Activated T-helper 17 cell treated with anti-CD3 and anti-CD28 coated beads, Interleukin-2, amount 50 U/mL, for 72 hours (primary cell): ENCODE data around the gene TCF12. TPM values are rescaled to one million over a fixed set of nuclear protein-coding genes. Genes with fewer than 3 reads are reported as not detected.

ENCODE experiments used
- ATAC-seq: fragments of 150-1000 bp; cut with Tn5 transposase; replicated peaks from 2 replicates; pipeline ENCODE4 v1.10.0; 2021; ENCODE audit warnings: mild to moderate bottlenecking, moderate library complexity
- H3K27ac Mint-ChIP-seq: one replicate; pipeline ENCODE4 v1.8.0; 2022; ENCODE audit warnings: mixed read lengths
- H3K27me3 Mint-ChIP-seq: one replicate; pipeline ENCODE4 v1.8.0; 2022; ENCODE audit warnings: mixed read lengths
- H3K36me3 Mint-ChIP-seq: one replicate; pipeline ENCODE4 v1.8.0; 2022; ENCODE audit warnings: low read depth, mild to moderate bottlenecking, mixed read lengths
- H3K4me1 Mint-ChIP-seq: one replicate; pipeline ENCODE4 v1.8.0; 2022; ENCODE audit warnings: mixed read lengths
- H3K4me3 Mint-ChIP-seq: one replicate; pipeline ENCODE4 v1.8.0; 2022; ENCODE audit warnings: mild to moderate bottlenecking, mixed read lengths
- H3K9me3 Mint-ChIP-seq: one replicate; pipeline ENCODE4 v1.8.0; 2022; ENCODE audit warnings: mixed read lengths
- total RNA-seq, 2 donors: library from RNA; stranded (reverse); gene quantifications; one replicate each; pipeline ENCODE4 v1.2.3, GENCODE V29; 2022

TCF12 gene
- total RNA-seq, 2 donors from 2014 or later: 48.3 to 74.2 TPM

DNA sequence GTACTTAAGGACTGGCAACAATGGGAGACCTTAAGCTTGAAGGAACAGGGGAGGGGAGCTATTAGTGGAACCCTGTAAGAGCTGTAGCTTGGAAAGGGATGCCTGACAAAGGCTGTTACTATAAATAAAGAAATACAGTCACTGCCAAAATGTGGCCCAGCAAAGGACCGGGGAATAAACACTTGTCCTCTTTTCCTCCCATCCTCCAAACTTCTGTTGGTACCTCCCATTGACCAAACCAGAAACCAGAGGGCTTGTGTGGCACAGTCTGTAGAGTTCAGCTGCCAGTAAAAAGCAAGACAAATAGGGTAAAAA is 25.1 kb upstream of the TCF12 start:
- H3K36me3 Mint-ChIP-seq: no peaks in the 10 kb centered on the region
- peaks cover 4% of the 10 kb centered on the region for H3K9me3 Mint-ChIP-seq
- H3K27me3 Mint-ChIP-seq: peaks cover 4% of the 10 kb centered on the region
- no peak for ATAC-seq
- H3K4me3 Mint-ChIP-seq: no peak overlapping the region
- H3K4me1 Mint-ChIP-seq: no peaks in the 10 kb centered on the region
- no peak overlapping the region for H3K27ac Mint-ChIP-seq

DNA sequence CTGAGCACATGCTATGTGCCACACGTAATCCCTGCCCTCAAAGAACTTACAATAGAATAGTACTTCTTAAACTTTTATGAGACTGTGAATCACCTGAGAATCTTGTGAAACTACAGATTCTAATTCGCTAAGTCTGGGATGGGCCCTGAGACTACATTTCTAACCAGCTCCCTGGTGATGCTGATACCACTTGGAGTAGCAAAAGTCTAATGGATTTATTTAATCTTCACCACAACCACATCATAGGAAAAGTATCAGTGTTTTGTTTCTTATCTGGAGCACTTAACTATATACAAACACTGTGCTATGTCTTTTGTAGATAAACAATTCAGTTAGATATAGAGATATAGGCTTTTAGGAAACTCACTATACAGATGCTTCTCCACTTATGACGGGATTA is 23.8 kb upstream of the TCF12 start:
- H3K9me3 Mint-ChIP-seq: peaks cover 4% of the 10 kb centered on the region
- ATAC-seq: no peak

DNA sequence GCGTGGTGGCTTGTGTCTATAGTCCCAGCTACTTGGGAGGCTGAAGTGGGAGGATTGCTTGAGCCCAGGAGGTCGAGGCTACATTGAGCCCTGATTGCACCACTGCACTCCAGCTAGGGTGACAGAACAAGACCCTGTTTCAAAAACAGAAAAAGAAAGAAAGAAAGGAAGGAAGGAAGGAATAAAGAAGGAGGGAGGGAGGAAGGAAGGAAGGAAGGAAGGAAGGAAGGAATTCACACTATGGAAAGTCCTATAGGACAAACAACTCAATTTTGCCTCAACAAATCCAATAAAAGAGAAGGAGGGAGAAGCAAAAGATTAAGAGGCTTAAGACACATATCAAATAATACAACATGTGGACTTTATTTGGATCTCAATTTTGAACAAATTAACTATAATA is 16.5 kb upstream of the TCF12 start:
- Mint-ChIP-seq H3K4me3 (no peak overlapping the region), H3K4me1 (peaks cover 7% of the 10 kb centered on the region), H3K36me3 (no peaks in the 10 kb centered on the region), H3K27me3 (peaks cover 3% of the 10 kb centered on the region), H3K9me3 (peaks cover 4% of the 10 kb centered on the region), H3K27ac (no peak overlapping the region)
- no peak for ATAC-seq

More for the DNA sequence above, 23.8 kb upstream of the TCF12 start:
- H3K4me1 Mint-ChIP-seq: no peaks in the 10 kb centered on the region
- no peak overlapping the region for H3K4me3 Mint-ChIP-seq
- H3K27ac Mint-ChIP-seq: no peak overlapping the region
- H3K27me3 Mint-ChIP-seq: peaks cover 4% of the 10 kb centered on the region
- H3K36me3 Mint-ChIP-seq: no peaks in the 10 kb centered on the region

DNA sequence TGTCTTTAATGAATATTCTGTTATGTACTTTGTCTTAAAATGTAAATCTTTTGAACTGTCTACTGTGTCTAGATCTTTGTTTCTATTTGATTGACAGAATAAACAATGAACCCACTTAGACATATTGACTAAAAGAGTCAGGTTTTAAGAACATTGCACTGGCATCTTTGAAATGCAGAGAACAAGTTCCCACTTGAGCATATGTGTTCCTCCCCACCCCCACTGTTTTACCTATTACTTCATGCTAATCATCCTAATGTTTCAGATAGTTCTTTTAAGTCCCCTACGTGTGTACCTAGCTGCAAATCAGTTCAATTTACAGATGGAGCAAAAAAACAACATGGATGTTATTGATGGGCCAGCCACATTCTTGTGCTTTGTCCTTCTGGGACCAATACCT is 11.7 kb upstream of the TCF12 start:
- Mint-ChIP-seq H3K4me1 (peaks cover 9% of the 10 kb centered on the region), H3K27ac (no peak overlapping the region), H3K27me3 (no peaks in the 10 kb centered on the region), H3K9me3 (no peaks in the 10 kb centered on the region), H3K4me3 (peak overlapping the region; percentile 51), H3K36me3 (no peaks in the 10 kb centered on the region)
- ATAC-seq: no peak

DNA sequence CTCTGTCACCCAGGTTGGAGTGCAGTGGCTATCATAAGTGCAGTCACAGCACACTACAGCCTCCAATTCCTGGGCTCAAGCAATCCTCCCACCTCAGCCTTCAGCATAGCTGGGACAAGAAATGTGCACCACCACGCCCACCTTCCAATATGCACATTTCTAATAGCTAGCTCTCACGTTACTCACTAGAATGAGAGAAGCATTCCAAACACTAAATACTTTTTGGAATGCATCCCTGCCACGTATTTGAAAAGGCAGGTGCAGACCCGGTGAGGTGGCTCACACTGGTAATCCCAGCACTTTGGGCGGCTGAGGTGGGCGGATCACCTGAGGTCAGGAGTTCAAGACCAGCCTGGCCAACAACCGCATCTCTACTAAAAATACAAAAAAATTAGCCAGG is 7.6 kb upstream of the TCF12 start:
- Mint-ChIP-seq H3K4me1 (peaks cover 11% of the 10 kb centered on the region), H3K27ac (no peak overlapping the region), H3K4me3 (no peak overlapping the region)

DNA sequence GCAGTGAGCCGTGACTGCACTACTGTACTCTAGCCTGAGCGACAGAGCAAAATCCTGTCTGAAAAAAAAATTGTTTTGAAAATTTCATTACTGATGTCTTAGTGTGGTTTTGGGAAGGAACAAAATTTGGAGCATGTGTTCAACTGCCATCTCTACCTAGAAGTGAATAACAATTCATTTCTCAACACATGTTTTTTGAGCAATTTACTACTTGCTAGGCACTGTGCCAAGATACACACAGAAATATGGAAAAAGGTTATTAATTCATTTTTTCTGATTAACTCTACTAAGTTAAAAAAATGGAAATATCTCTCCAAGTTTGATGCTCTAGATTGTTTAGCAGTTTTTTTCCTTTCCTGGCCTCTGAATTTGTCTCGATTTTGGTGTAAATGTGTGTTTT is 5.2 kb upstream of the TCF12 start:
- H3K27ac Mint-ChIP-seq: no peak overlapping the region
- peaks cover 14% of the 10 kb centered on the region for H3K4me1 Mint-ChIP-seq
- ATAC-seq: no peak
- no peak overlapping the region for H3K4me3 Mint-ChIP-seq
- H3K36me3 Mint-ChIP-seq: no peaks in the 10 kb centered on the region
- H3K9me3 Mint-ChIP-seq: no peaks in the 10 kb centered on the region
- H3K27me3 Mint-ChIP-seq: no peaks in the 10 kb centered on the region

More for the DNA sequence above, 7.6 kb upstream of the TCF12 start:
- Mint-ChIP-seq H3K9me3 (no peaks in the 10 kb centered on the region), H3K36me3 (no peaks in the 10 kb centered on the region), H3K27me3 (no peaks in the 10 kb centered on the region)
- no peak for ATAC-seq

DNA sequence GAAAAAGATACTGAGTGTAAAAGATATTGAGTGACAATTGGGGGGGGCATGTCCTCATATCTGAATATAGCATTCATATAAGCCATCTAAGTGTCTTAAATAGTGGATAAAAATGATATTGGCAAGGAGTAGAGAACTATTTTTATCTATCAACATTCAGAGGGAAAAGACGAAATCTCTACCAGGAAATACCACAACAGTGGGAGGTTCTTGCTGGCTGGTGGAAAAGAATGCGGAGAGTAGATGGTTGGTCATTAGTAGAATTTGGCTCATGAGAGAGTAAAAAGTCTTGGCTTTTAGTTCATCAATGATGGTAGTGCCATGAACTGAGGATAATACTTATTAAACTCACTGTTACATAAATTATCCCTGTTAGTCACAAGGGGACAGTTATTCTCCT is 4.8 kb upstream of the TCF12 start:
- peaks cover 14% of the 10 kb centered on the region for H3K4me1 Mint-ChIP-seq
- no peak for ATAC-seq
- no peak overlapping the region for H3K4me3 Mint-ChIP-seq
- H3K27ac Mint-ChIP-seq: no peak overlapping the region
- H3K27me3 Mint-ChIP-seq: no peaks in the 10 kb centered on the region
- H3K9me3 Mint-ChIP-seq: no peaks in the 10 kb centered on the region
- no peaks in the 10 kb centered on the region for H3K36me3 Mint-ChIP-seq

DNA sequence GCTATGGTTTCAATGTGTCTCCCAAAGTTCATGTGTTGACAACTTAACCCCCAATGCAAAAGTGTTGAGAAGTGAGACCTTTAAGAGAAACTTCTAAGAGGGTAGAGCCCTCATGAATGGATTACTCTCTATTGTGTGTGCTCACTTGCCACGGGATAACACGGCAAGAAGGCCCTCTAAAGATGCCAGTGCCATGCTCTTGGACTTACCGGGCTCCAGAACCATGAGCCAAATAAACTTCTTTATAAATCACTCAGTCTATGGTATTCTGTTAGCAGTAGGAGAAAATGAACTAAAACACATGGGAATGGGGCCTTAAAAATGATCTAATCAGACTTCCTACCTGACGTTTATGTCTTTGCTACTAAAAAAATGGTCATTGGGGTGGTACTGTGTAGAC is 2.6 kb upstream of the TCF12 start:
- no peaks in the 10 kb centered on the region for H3K27me3 Mint-ChIP-seq
- peaks cover 13% of the 10 kb centered on the region for H3K36me3 Mint-ChIP-seq
- no peaks in the 10 kb centered on the region for H3K9me3 Mint-ChIP-seq
- H3K4me3 Mint-ChIP-seq: peak overlapping the region; percentile 80
- no peak for ATAC-seq
- H3K27ac Mint-ChIP-seq: no peak overlapping the region
- H3K4me1 Mint-ChIP-seq: peaks cover 14% of the 10 kb centered on the region

DNA sequence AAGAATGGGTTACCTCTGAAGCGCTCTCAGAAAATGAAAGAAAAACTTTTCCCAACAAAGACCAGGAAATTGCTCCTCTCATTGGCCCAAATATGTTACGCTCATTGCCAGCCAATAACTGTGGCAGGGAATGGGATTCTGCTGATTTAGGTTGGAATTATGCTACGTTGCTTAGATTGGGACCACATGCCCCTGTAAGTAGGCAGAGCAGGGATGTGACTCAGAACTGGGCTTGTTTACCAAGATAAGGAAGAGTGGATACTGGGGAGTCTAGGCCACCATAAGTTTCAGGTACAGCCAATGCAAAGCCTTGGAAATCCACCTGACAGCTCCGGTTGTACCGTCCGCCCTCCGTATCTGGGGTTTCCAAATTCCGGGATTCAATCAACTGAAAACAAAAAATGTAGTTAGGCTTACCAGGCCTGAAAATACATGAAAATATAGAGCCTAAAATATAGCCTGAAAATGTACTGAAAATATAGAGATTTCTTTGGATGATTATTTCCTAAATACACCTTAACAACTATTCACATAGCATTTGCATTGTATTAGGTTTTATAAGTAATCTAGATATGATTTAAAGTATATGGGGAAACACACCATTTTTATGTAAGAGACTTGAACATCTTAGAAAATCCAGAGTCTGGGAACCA is 1.5 kb upstream of the TCF12 start:
- peak overlapping the region; percentile 80 for H3K4me3 Mint-ChIP-seq
- peaks cover 14% of the 10 kb centered on the region for H3K4me1 Mint-ChIP-seq
- no peak for ATAC-seq
- no peaks in the 10 kb centered on the region for H3K27me3 Mint-ChIP-seq
- peak overlapping the region; percentile 69 for H3K27ac Mint-ChIP-seq
- peaks cover 15% of the 10 kb centered on the region for H3K36me3 Mint-ChIP-seq
- no peaks in the 10 kb centered on the region for H3K9me3 Mint-ChIP-seq

DNA sequence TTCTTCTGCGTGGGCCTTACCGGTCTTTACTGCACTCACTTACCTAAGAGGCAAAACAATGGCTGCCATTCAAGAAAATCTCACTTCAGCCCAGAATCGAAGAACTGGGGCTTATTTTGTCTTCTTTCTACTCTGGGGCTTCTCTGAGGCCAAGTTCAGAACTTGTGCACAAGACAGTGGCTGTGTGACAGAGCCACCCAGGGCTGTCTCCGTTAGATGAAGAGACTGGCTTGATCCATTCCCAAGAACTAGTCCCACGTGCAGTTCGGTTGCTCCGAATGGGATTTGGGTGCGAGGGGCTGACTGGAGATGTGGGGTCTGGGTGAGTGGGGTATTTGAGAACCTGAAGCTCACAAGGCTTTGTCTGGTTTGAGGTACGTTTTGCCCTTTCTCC is 795 bp upstream of the TCF12 start:
- H3K4me1 Mint-ChIP-seq: peaks cover 14% of the 10 kb centered on the region
- peaks cover 22% of the 10 kb centered on the region for H3K36me3 Mint-ChIP-seq
- H3K27ac Mint-ChIP-seq: peak overlapping the region; percentile 69
- H3K27me3 Mint-ChIP-seq: no peaks in the 10 kb centered on the region
- H3K9me3 Mint-ChIP-seq: no peaks in the 10 kb centered on the region
- peak overlapping the region; percentile 80 for H3K4me3 Mint-ChIP-seq
- no peak for ATAC-seq

DNA sequence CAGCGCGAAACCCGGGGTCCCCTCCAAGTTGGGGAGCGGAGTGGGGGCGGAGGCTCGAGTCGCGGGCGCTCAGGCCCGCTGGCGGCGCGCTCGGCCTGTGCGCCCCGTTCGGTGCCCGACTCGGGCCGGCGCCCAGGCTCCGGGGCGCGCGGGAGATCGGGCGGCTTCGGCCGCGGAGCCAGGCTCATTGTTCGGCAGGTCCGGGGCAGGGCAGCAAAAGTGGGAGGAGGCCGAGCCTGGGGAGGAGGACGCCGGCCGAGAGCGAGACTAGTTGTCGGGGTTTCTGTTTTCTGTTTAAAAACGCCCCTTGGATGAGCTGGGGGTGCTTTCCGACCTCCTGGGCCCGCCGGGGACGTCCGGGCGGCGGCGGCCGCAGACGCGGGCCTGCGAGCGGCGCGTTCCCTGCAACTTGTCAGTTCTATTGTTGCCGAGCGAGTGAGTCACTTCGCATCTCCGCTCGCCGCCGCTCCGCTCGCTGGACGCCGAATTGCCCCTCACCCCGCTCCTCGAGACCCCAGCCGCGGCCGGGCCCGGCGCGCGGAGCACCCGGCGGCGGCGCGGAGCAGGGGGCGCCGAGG is 676 bp downstream of the TCF12 start:
- peaks cover 36% of the 10 kb centered on the region for H3K36me3 Mint-ChIP-seq
- H3K27ac Mint-ChIP-seq: peak overlapping the region; percentile 76
- no peaks in the 10 kb centered on the region for H3K27me3 Mint-ChIP-seq
- ATAC-seq: peak; percentile 47
- peak overlapping the region; percentile 80 for H3K4me3 Mint-ChIP-seq
- H3K9me3 Mint-ChIP-seq: no peaks in the 10 kb centered on the region
- peaks cover 21% of the 10 kb centered on the region for H3K4me1 Mint-ChIP-seq

DNA sequence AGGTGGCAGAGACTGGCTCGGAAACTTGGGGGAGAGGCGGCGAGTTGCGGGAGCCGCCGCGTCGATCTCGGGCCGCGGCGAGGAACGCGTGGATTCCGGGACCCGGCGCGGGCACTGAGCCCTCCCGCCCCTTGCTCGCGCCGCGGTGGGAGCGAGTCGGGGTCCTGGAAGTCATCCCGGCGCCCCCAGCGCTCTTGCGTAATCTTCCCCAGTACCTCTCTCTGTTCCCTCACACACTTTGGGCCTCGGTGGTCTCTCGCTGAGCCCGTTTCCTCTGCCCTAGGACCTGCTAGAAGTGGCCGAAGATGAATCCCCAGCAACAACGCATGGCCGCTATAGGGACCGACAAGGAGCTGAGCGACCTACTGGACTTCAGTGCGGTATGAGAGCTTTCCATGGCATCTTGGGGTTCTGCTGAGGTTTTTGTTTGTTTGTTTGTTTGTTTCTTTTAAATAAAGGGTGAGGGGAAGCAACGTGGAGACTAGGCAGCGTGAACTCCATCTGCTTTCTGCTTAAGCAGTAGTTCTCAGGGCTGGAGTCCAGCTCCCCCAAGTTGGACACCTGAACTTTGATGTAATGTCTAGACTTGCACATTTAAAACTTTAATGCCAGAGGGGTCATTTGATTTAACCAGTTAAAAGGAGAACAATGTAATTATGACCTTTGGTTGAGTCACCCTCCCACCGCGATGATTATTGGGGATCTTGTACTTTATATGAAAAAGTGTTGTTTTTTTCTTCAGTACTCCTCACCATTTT is 1.3 kb downstream of the TCF12 start:
- Mint-ChIP-seq H3K27ac (peak overlapping the region; percentile 76), H3K36me3 (peaks cover 43% of the 10 kb centered on the region)
- ATAC-seq: peak; percentile 4

DNA sequence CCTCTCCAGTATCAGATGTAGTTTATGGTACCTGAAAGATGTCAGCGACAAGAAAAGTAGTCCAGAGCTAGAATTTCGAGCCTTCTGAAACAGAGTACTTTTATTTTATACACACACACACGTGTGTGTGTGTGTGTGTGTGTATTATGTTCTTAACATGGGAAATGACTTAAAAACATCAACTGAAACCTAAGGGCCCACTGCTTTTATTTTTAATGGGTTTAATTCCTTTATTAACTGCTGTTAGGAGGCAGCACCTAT is 1.9 kb downstream of the TCF12 start:
- H3K27me3 Mint-ChIP-seq: no peaks in the 10 kb centered on the region
- no peaks in the 10 kb centered on the region for H3K9me3 Mint-ChIP-seq
- peaks cover 17% of the 10 kb centered on the region for H3K4me1 Mint-ChIP-seq
- H3K4me3 Mint-ChIP-seq: peak overlapping the region; percentile 80
- no peak for ATAC-seq
- peaks cover 43% of the 10 kb centered on the region for H3K36me3 Mint-ChIP-seq
- peak overlapping the region; percentile 76 for H3K27ac Mint-ChIP-seq

More for the DNA sequence above, 1.3 kb downstream of the TCF12 start:
- Mint-ChIP-seq H3K27me3 (no peaks in the 10 kb centered on the region), H3K4me3 (peak overlapping the region; percentile 80), H3K9me3 (no peaks in the 10 kb centered on the region), H3K4me1 (peaks cover 17% of the 10 kb centered on the region)

DNA sequence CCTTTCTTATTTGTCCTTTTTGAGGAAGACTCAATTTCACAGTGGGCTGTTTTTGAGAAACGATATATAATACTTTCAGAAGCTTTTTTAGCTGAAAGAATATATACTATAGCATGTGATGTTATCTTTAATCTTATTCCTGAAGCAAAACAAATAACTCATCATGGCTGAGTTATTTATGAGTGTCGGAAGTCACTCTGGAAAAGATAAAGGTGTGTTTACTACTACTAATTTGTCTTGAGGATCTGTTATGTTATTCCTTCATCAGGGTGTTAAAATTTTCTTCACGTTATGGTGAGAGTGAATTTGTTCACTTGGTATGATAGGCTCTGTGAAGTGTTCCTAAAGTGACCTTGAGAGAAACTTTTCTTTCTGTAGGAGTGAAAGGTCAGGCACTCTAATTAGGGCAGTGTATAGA is 4.7 kb downstream of the TCF12 start:
- peaks cover 62% of the 10 kb centered on the region for H3K36me3 Mint-ChIP-seq
- no peak for ATAC-seq
- no peaks in the 10 kb centered on the region for H3K9me3 Mint-ChIP-seq
- H3K4me3 Mint-ChIP-seq: no peak overlapping the region
- no peak overlapping the region for H3K27ac Mint-ChIP-seq
- no peaks in the 10 kb centered on the region for H3K27me3 Mint-ChIP-seq
- peaks cover 17% of the 10 kb centered on the region for H3K4me1 Mint-ChIP-seq

DNA sequence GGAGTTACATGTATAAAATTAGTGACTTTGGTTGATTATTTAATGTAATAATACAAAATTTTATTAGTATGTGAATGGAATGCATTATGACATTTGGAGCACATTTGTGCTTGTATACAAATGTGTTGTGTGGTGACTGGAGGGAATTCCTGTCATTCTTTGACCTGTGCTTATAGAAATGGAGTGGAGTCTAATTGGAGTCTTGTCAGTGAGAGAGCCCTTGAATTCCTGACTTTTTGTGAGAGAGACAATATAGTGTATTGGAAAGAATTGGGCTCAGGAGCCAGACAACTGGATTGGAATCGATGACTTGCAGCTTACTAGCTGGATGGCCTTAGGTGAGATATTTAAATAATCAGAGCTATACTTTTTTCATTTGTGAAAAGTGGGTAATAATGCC is 9.4 kb downstream of the TCF12 start:
- peaks cover 57% of the 10 kb centered on the region for H3K36me3 Mint-ChIP-seq
- H3K4me3 Mint-ChIP-seq: no peak overlapping the region
- H3K27ac Mint-ChIP-seq: no peak overlapping the region
- H3K4me1 Mint-ChIP-seq: peaks cover 33% of the 10 kb centered on the region
- H3K9me3 Mint-ChIP-seq: no peaks in the 10 kb centered on the region
- no peak for ATAC-seq
- H3K27me3 Mint-ChIP-seq: no peaks in the 10 kb centered on the region
